A673 (cell line): Measurements from ENCODE around the gene FNDC10.

ENCODE experiments used
- EZH2 ChIP-seq: fragments of 200-600 bp; sonication (generic); IDR thresholded peaks from 2 replicates; pipeline ENCODE4 v1.6.1; 2017; ENCODE audit warnings: borderline replicate concordance, low read depth, mild to moderate bottlenecking, mixed read lengths, antibody characterized with exemption, low read length; ENCODE audit not compliant: poor library complexity, severe bottlenecking
- TF ChIP-seq, protein P1 (sequence below): fragments of 300-800, 200-600 bp; sonication (generic); conservative IDR thresholded peaks from 2 replicates; pipeline ENCODE4 v1.5.1; 2017; ENCODE audit warnings: low read depth, mild to moderate bottlenecking, antibody characterized with exemption, low read length, moderate library complexity, mixed read lengths

DNA sequence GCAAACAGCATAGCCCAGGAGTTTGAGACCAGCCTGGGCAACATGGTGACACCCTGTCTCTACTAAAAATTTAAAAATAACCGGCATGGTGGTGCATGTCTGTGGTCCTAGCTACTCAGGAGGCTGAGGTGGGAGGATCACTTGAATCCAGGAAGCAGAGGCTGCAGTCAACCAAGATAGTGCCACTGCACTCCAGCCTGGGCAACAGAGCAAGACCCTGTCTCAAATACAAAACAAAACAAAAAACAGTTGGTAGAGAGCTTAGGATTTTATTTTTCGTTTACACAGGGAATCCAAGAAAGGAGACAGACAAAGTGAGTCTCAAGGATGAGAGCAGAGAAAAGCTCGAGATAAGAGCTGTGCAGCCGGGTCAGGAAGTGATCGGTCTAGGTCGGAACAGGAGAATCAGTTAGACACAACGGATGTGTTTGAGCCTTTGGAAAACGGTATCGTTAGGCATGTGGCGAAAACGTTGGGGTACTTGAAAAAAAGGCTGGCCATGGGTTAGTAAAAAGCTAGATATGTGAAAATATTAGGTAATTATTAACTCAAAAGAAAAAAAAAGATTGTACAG is 13.7 kb upstream of the FNDC10 start:
- TF ChIP-seq, protein P1, sequence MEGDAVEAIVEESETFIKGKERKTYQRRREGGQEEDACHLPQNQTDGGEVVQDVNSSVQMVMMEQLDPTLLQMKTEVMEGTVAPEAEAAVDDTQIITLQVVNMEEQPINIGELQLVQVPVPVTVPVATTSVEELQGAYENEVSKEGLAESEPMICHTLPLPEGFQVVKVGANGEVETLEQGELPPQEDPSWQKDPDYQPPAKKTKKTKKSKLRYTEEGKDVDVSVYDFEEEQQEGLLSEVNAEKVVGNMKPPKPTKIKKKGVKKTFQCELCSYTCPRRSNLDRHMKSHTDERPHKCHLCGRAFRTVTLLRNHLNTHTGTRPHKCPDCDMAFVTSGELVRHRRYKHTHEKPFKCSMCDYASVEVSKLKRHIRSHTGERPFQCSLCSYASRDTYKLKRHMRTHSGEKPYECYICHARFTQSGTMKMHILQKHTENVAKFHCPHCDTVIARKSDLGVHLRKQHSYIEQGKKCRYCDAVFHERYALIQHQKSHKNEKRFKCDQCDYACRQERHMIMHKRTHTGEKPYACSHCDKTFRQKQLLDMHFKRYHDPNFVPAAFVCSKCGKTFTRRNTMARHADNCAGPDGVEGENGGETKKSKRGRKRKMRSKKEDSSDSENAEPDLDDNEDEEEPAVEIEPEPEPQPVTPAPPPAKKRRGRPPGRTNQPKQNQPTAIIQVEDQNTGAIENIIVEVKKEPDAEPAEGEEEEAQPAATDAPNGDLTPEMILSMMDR, result no peak
- no peak for TF ChIP-seq EZH2
